ENCODE measurements around the gene ORC3.

The ORC3 gene

GRCh38 chr6:87669051-87669450 is 79.1 kb downstream of the ORC3 start:
- ChIA-PET CTCF (no interaction called here), POLR2A (interaction anchor here (1.3 kb wide), 1 partner anchor 33 kb away, joined by 3 read pairs; the partner anchor contains the start of gene AKIRIN2)
- H3K27ac ChIP-seq (ENCODE audit: extremely low read depth, low read depth, low read length), result no peak overlapping the region
- H3K36me3 ChIP-seq (ENCODE audit: control insufficient read depth in 2 of 2, insufficient read depth in 1 of 2, low read length in 2 of 2), result peaks cover 25 to 82% of the 10 kb centered on the region in 2 experiments; a peak in 2 of 3 replicates
- H3K9me3 ChIP-seq (ENCODE audit: control insufficient read depth, insufficient read depth, low read depth, low read length), result no peaks in the 10 kb centered on the region
- no peak overlapping the region for H3K4me3 ChIP-seq (ENCODE audit: low read depth, low read length)
- TF ChIP-seq ZNF747 (tag by site-specific recombination; IDR thresholded peaks at IDR 0.05), result no peak
- TF ChIP-seq KLF17 (tag by site-specific recombination; IDR thresholded peaks at IDR 0.05), result no peak
- TF ChIP-seq ZNF391 (tag by site-specific recombination; IDR thresholded peaks at IDR 0.05; ENCODE audit: borderline replicate concordance, low read depth), result no peak
- TF ChIP-seq ZNF146 (tag by site-specific recombination; IDR thresholded peaks at IDR 0.05), result no peak
- no peak for TF ChIP-seq ZNF548 (tag by site-specific recombination; IDR thresholded peaks at IDR 0.05)
- no peak for TF ChIP-seq ZNF664 (tag by site-specific recombination; IDR thresholded peaks at IDR 0.05)
- no peak for TF ChIP-seq ZNF600 (tag by site-specific recombination; IDR thresholded peaks at IDR 0.05)
- no peak for TF ChIP-seq ZNF292 (tag by site-specific recombination; IDR thresholded peaks at IDR 0.05; ENCODE audit: borderline replicate concordance, low read depth)
- TF ChIP-seq ZNF530 (tag by site-specific recombination; IDR thresholded peaks at IDR 0.05; ENCODE audit: low read depth), result no peak
- TF ChIP-seq ZNF24 (tag by site-specific recombination; IDR thresholded peaks at IDR 0.05), result no peak
- TF ChIP-seq ZBTB17 (tag by site-specific recombination; IDR thresholded peaks at IDR 0.05), result no peak
- TF ChIP-seq, protein P1, sequence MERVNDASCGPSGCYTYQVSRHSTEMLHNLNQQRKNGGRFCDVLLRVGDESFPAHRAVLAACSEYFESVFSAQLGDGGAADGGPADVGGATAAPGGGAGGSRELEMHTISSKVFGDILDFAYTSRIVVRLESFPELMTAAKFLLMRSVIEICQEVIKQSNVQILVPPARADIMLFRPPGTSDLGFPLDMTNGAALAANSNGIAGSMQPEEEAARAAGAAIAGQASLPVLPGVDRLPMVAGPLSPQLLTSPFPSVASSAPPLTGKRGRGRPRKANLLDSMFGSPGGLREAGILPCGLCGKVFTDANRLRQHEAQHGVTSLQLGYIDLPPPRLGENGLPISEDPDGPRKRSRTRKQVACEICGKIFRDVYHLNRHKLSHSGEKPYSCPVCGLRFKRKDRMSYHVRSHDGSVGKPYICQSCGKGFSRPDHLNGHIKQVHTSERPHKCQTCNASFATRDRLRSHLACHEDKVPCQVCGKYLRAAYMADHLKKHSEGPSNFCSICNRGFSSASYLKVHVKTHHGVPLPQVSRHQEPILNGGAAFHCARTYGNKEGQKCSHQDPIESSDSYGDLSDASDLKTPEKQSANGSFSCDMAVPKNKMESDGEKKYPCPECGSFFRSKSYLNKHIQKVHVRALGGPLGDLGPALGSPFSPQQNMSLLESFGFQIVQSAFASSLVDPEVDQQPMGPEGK (tag by site-specific recombination; IDR thresholded peaks at IDR 0.05), result no peak
- TF ChIP-seq ZNF658 (tag by site-specific recombination; IDR thresholded peaks at IDR 0.05), result no peak
- TF ChIP-seq ZNF830 (tag by site-specific recombination; IDR thresholded peaks at IDR 0.05; ENCODE audit: low read depth), result no peak
- TF ChIP-seq SALL2 (tag by site-specific recombination; IDR thresholded peaks at IDR 0.05; ENCODE audit: borderline replicate concordance), result no peak
- no peak for TF ChIP-seq ZBTB44 (tag by site-specific recombination; IDR thresholded peaks at IDR 0.05)
- no peak for TF ChIP-seq ZNF433 (tag by site-specific recombination; IDR thresholded peaks at IDR 0.05; ENCODE audit: low read depth)
- TF ChIP-seq REST (tag by site-specific recombination; IDR thresholded peaks at IDR 0.05), result no peak
- no peak for TF ChIP-seq PRDM10 (tag by site-specific recombination; IDR thresholded peaks at IDR 0.05)
- TF ChIP-seq ZNF18 (tag by site-specific recombination; IDR thresholded peaks at IDR 0.05), result no peak
- H3K4me1 ChIP-seq (ENCODE audit: control insufficient read depth, insufficient read depth, low read length), result no peaks in the 10 kb centered on the region
